Parathyroid adenoma (tissue), 2 donors: Measurements from ENCODE around the gene SAYSD1.
A peak's percentile ranks its signal among the peaks of the same experiment; 100 is the strongest.
"Not testable (repeated sequence)": the region's sequence is repeated elsewhere in the genome, so short reads cannot be mapped to it uniquely, and the experiment has no call there.

ENCODE experiments used
- H2AFZ ChIP-seq: fragments of 300-600 bp; sonication (generic); one replicate; pipeline ENCODE4 v1.7.0; 2017; ENCODE audit warnings: antibody characterized with exemption, mild to moderate bottlenecking
- H3K27ac ChIP-seq: fragments of 300-600 bp; sonication (generic); one replicate; pipeline ENCODE4 v1.7.0; 2017
- H3K27me3 ChIP-seq: fragments of 300-600 bp; sonication (generic); one replicate; pipeline ENCODE4 v1.7.0; 2017; ENCODE audit warnings: low read length; ENCODE audit not compliant: control insufficient read depth, insufficient read depth
- H3K36me3 ChIP-seq: fragments of 300-600 bp; sonication (generic); one replicate; pipeline ENCODE4 v1.7.0; 2017; ENCODE audit warnings: low read length; ENCODE audit not compliant: control insufficient read depth, insufficient read depth
- H3K4me1 ChIP-seq: fragments of 300-600 bp; sonication (generic); one replicate; pipeline ENCODE4 v1.7.0; 2017; ENCODE audit warnings: control low read depth
- H3K4me2 ChIP-seq: fragments of 300-600 bp; sonication (generic); one replicate; pipeline ENCODE4 v1.7.0; 2017; ENCODE audit warnings: low read length
- H3K4me3 ChIP-seq: fragments of 300-600 bp; sonication (generic); one replicate; pipeline ENCODE4 v1.7.0; 2017; ENCODE audit warnings: low read depth, low read length
- H3K79me2 ChIP-seq: fragments of 300-600 bp; sonication (generic); one replicate; pipeline ENCODE4 v1.7.0; 2017; ENCODE audit warnings: control low read depth
- H3K9ac ChIP-seq: fragments of 300-600 bp; sonication (generic); one replicate; pipeline ENCODE4 v1.7.0; 2017; ENCODE audit warnings: mild to moderate bottlenecking
- H3K9me3 ChIP-seq: fragments of 300-600 bp; sonication (generic); one replicate; pipeline ENCODE4 v1.7.0; 2017; ENCODE audit warnings: low read length; ENCODE audit not compliant: control insufficient read depth
- CTCF ChIP-seq: fragments of 300-600 bp; sonication (generic); IDR thresholded peaks from one replicate; pipeline ENCODE4 v1.7.0; 2017; ENCODE audit warnings: antibody characterized with exemption, mild to moderate bottlenecking
- donor health status: primary hyperparathyroidism.

The SAYSD1 gene

GRCh38 chr6:39143238-39143930 is 28.4 kb upstream of the SAYSD1 start:
- Histone ChIP-seq H3K4me1 (no peaks in the 10 kb centered on the region), H3K4me3 (no peak overlapping the region), H3K27me3 (no peaks in the 10 kb centered on the region), H3K4me2 (no peak overlapping the region), H3K79me2 (no peaks in the 10 kb centered on the region), H3K9ac (no peak overlapping the region), H3K9me3 (no peaks in the 10 kb centered on the region), H3K27ac (peak overlapping the region; percentile 62), H3K36me3 (no peaks in the 10 kb centered on the region), H2AFZ (peak overlapping the region; percentile 44)
- no peak for TF ChIP-seq CTCF

DNA sequence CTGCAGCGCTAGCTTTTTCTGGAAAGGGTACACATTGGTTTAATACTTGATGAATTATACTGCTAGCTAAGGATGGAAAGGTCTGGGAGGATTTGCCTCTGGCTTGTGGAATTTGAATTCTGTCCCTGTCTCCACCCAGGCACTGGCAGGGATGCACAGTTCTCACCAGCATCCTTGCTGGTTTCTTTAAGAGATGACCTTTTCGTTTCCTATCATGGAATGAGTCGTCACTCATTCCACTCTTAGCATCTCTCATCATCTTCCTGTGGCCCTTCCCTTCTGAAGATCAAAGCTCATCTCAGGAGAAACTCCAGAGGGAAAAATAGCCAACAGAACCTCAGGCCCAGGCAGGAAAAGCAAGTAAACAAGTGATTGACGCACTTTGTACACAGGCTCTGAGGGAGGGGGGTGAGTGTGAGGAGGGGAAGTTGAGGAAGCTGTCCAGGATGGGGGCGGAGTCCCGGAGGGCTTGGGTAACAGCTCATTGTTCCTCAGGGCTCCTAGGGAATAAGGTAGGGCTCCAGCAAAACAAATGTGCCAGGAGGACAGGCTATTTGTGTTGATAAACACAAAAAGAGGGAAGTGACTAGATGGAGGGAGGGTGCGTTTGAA is 25.7 kb upstream of the SAYSD1 start:
- peak overlapping the region; percentile 39 for H3K27ac ChIP-seq
- H2AFZ ChIP-seq: no peak overlapping the region
- H3K9ac ChIP-seq: no peak overlapping the region
- H3K9me3 ChIP-seq: no peaks in the 10 kb centered on the region
- no peaks in the 10 kb centered on the region for H3K36me3 ChIP-seq
- H3K79me2 ChIP-seq: no peaks in the 10 kb centered on the region
- H3K27me3 ChIP-seq: no peaks in the 10 kb centered on the region
- no peaks in the 10 kb centered on the region for H3K4me1 ChIP-seq
- H3K4me2 ChIP-seq: no peak overlapping the region
- TF ChIP-seq CTCF: no peak
- H3K4me3 ChIP-seq: no peak overlapping the region

GRCh38 chr6:39137245-39137644 is 22.3 kb upstream of the SAYSD1 start:
- H3K27me3 ChIP-seq: no peaks in the 10 kb centered on the region

GRCh38 chr6:39136207-39136606 is 21.2 kb upstream of the SAYSD1 start:
- H2AFZ ChIP-seq, H3K27me3 ChIP-seq, H3K79me2 ChIP-seq: not testable (repeated sequence)

More at GRCh38 chr6:39137245-39137644, 22.3 kb upstream of the SAYSD1 start:
- H3K4me3 ChIP-seq: no peak overlapping the region
- H3K27ac ChIP-seq: no peak overlapping the region
- H3K79me2 ChIP-seq: no peaks in the 10 kb centered on the region
- TF ChIP-seq CTCF: no peak
- H3K9ac ChIP-seq: no peak overlapping the region
- H3K4me1 ChIP-seq: no peaks in the 10 kb centered on the region
- H2AFZ ChIP-seq: no peak overlapping the region
- no peak overlapping the region for H3K4me2 ChIP-seq
- no peaks in the 10 kb centered on the region for H3K36me3 ChIP-seq
- H3K9me3 ChIP-seq: no peaks in the 10 kb centered on the region

GRCh38 chr6:39134761-39135160 is 19.8 kb upstream of the SAYSD1 start:
- H3K36me3 ChIP-seq, H3K9ac ChIP-seq, H3K9me3 ChIP-seq, H2AFZ ChIP-seq, H3K4me3 ChIP-seq, H3K27me3 ChIP-seq, H3K4me2 ChIP-seq, H3K27ac ChIP-seq, H3K4me1 ChIP-seq, H3K79me2 ChIP-seq: not testable (repeated sequence)

More at GRCh38 chr6:39136207-39136606, 21.2 kb upstream of the SAYSD1 start:
- H3K27ac ChIP-seq, H3K36me3 ChIP-seq, H3K9ac ChIP-seq, H3K9me3 ChIP-seq, H3K4me2 ChIP-seq, H3K4me3 ChIP-seq, H3K4me1 ChIP-seq: not testable (repeated sequence)
